HCT116 (cell line): ENCODE data around the gene LAMTOR1. TPM values are rescaled to one million over a fixed set of nuclear protein-coding genes. Genes with fewer than 3 reads are reported as not detected.

ENCODE experiments used
- ATAC-seq: fragments of 200-7000 bp; cut with Tn5 transposase; 2 replicates; pipeline ENCODE4 v1.9.1; 2020; ENCODE audit warnings: mild to moderate bottlenecking, moderate library complexity
- BruUV-seq: library from RNA; stranded (reverse); fragments of 400-500 nt; replicated peaks from 2 replicates; lab custom pipeline; 2021; lab: Mats Ljungman, UMichigan
- CTCF ChIA-PET: fragments of 300-600 bp; sonication (Branson Sonifier 250); formaldehyde crosslinking; loops from one replicate; lab custom pipeline; 2021; ENCODE audit warnings: antibody characterized with exemption; lab: Charles Lee
- POLR2A ChIA-PET: fragments of 300-600, 350-600 bp; sonication (Branson Sonifier 250); formaldehyde crosslinking; loops from one replicate; lab custom pipeline; 2021; ENCODE audit warnings: antibody characterized with exemption; lab: Charles Lee
- RAD21 ChIA-PET, 2 experiments: fragments of 300-600 bp; sonication (Branson Sonifier 250); formaldehyde crosslinking; loops; one replicate each; lab custom pipeline; 2023; ENCODE audit warnings: low total read pairs in 2 of 2; ENCODE audit not compliant: uncharacterized antibody in 2 of 2, unreplicated experiment in 2 of 2, low non-redundant PET in 1 of 2; lab: Charles Lee
- DNase-seq: peaks from one replicate; pipeline ENCODE4 v3.0.0-alpha.2; 2010; ENCODE audit warnings: low read depth, low spot score
- H2AFZ ChIP-seq: fragments of 200-600 bp; shearing (Covaris generic), sonication (generic); 2 replicates; pipeline ENCODE4 v1.6.1; 2017; ENCODE audit warnings: low read depth, mixed run types, mixed read lengths, antibody characterized with exemption, low read length; ENCODE audit not compliant: poor library complexity, severe bottlenecking
- H3K27ac ChIP-seq: 2 replicates; pipeline ENCODE4 v1.5.1; 2012; ENCODE audit warnings: low read depth, low read length
- H3K27me3 ChIP-seq: fragments of 200-600 bp; sonication (generic); 2 replicates; pipeline ENCODE4 v1.6.1; 2016; ENCODE audit warnings: mixed run types, low read length, mixed read lengths; ENCODE audit not compliant: insufficient read depth
- H3K36me3 ChIP-seq, 2 experiments: fragments of 200-500 bp in 1 of 2; fragments of 200-600 bp in 1 of 2; sonication (Bioruptor generic) in 1 of 2; sonication (generic) in 1 of 2; 2 replicates each; pipeline versions ENCODE4 v1.5.1 to v1.6.1; 2014 to 2016; ENCODE audit warnings: low read length in 2 of 2, inconsistent platforms in 1 of 2, mixed read lengths in 1 of 2, mixed run types in 1 of 2; ENCODE audit not compliant: insufficient read depth in 2 of 2, control insufficient read depth in 1 of 2
- H3K4me1 ChIP-seq, 2 experiments: fragments of 200-600 bp in 1 of 2; sonication (generic) in 1 of 2; 2 replicates each; pipeline versions ENCODE4 v1.5.1 to v1.6.1; 2012 to 2017; ENCODE audit warnings: low read length in 2 of 2, inconsistent platforms in 1 of 2, mild to moderate bottlenecking in 1 of 2, mixed read lengths in 1 of 2, mixed run types in 1 of 2, moderate library complexity in 1 of 2; ENCODE audit not compliant: insufficient read depth in 2 of 2, control insufficient read depth in 1 of 2
- H3K4me2 ChIP-seq: fragments of 200-600 bp; sonication (generic); 2 replicates; pipeline ENCODE4 v1.6.1; 2017; ENCODE audit warnings: mixed run types, low read length, mixed read lengths
- H3K4me3 ChIP-seq, 2 experiments: fragments of 200-600 bp in 1 of 2; sonication (generic) in 1 of 2; replicated peaks in 1 of 2; 2 replicates each; pipeline ENCODE4 v1.5.1; 2011 to 2016; ENCODE audit warnings: low read length in 2 of 2, control low read depth in 1 of 2, low read depth in 1 of 2, mild to moderate bottlenecking in 1 of 2, mixed read lengths in 1 of 2, mixed run types in 1 of 2
- H3K79me2 ChIP-seq: fragments of 200-600 bp; sonication (generic); 2 replicates; pipeline ENCODE4 v1.6.1; 2017; ENCODE audit warnings: mild to moderate bottlenecking, mixed run types, low read length, moderate library complexity, mixed read lengths; ENCODE audit not compliant: insufficient read depth
- H3K9ac ChIP-seq: fragments of 200-600 bp; sonication (generic); 2 replicates; pipeline ENCODE4 v1.6.1; 2016; ENCODE audit warnings: low read length, mixed read lengths
- H3K9me2 ChIP-seq: fragments of 200-600 bp; sonication (generic), shearing (Covaris generic); 2 replicates; pipeline ENCODE4 v1.6.1; 2017; ENCODE audit warnings: mixed run types, mild to moderate bottlenecking, moderate library complexity; ENCODE audit not compliant: insufficient read depth
- H3K9me3 ChIP-seq, 2 experiments: fragments of 200-500 bp in 1 of 2; fragments of 200-600 bp in 1 of 2; sonication (Bioruptor generic) in 1 of 2; sonication (generic) in 1 of 2; 2 replicates each; pipeline ENCODE4 v1.6.1; 2014 to 2017; ENCODE audit warnings: low read length in 2 of 2, mixed read lengths in 2 of 2, inconsistent platforms in 1 of 2, low read depth in 1 of 2, mild to moderate bottlenecking in 1 of 2, mixed run types in 1 of 2, moderate library complexity in 1 of 2; ENCODE audit not compliant: control insufficient read depth in 1 of 2, insufficient read depth in 1 of 2
- H4K20me1 ChIP-seq: fragments of 200-600 bp; sonication (generic), shearing (Covaris generic); 2 replicates; pipeline ENCODE4 v1.6.1; 2017; ENCODE audit warnings: mixed run types, mild to moderate bottlenecking, moderate library complexity; ENCODE audit not compliant: insufficient read depth
- CBX3 ChIP-seq: IDR thresholded peaks from 2 replicates; pipeline ENCODE4 v1.6.1; 2012; ENCODE audit warnings: low read depth
- CEBPB ChIP-seq: IDR thresholded peaks from 2 replicates; pipeline ENCODE4 v1.6.1; 2012; ENCODE audit warnings: low read depth
- EGR1 ChIP-seq: IDR thresholded peaks from 2 replicates; pipeline ENCODE4 v1.6.1; 2012; ENCODE audit warnings: low read depth
- ELF1 ChIP-seq: IDR thresholded peaks from 2 replicates; pipeline ENCODE4 v1.6.1; 2012; ENCODE audit warnings: low read depth, borderline replicate concordance
- MAX ChIP-seq: IDR thresholded peaks from 2 replicates; pipeline ENCODE4 v1.6.1; 2012
- POLR2AphosphoS5 ChIP-seq: IDR thresholded peaks from 2 replicates; pipeline ENCODE4 v1.6.1; 2011; ENCODE audit warnings: mild to moderate bottlenecking, low read depth, low read length, moderate library complexity
- RAD21 ChIP-seq: IDR thresholded peaks from 2 replicates; pipeline ENCODE4 v1.6.1; 2012; ENCODE audit warnings: low read depth, mild to moderate bottlenecking
- SP1 ChIP-seq: IDR thresholded peaks from 2 replicates; pipeline ENCODE4 v1.6.1; 2012; ENCODE audit warnings: low read depth
- YY1 ChIP-seq: IDR thresholded peaks from 2 replicates; pipeline ENCODE4 v1.6.1; 2011; ENCODE audit warnings: low read length, low read depth, moderate library complexity, mild to moderate bottlenecking; ENCODE audit not compliant: insufficient replicate concordance; ENCODE audit errors: extremely low read depth
- intact Hi-C: fragments of 100-400 bp; cut with micrococcal nuclease; formaldehyde crosslinking; loops from 2 replicates; pipeline ENCODE4 v1.10.0; 2022
- total RNA-seq: library from RNA; stranded (reverse); gene quantifications from one replicate; pipeline ENCODE4 v1.2.1, GENCODE V29; 2021; ENCODE audit not compliant: unreplicated experiment

LAMTOR1 gene
- total RNA-seq, 1 experiment from 2014 or later = 63.9 TPM

DNA sequence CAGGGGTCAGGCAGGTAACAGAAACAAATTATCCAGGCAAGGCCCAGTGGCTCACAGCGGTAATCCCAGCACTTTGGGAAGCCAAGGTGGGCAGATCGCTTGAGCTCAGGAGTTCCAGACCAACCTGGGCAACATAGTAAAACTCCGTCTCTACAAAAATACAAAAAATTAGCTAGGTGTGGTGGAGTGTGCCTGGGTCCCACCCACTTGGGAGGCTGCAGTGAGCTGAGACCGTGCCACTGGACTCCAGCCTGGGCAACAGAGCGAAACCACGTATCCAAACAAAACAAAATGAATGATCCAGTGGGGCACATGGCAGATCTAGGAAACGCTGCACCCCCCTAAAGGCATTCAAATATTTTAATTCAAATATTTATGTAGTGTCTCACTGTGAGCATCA lies 32.6 kb downstream of the LAMTOR1 start (continued):
- no peak for TF ChIP-seq YY1
- no peak for TF ChIP-seq RAD21

DNA sequence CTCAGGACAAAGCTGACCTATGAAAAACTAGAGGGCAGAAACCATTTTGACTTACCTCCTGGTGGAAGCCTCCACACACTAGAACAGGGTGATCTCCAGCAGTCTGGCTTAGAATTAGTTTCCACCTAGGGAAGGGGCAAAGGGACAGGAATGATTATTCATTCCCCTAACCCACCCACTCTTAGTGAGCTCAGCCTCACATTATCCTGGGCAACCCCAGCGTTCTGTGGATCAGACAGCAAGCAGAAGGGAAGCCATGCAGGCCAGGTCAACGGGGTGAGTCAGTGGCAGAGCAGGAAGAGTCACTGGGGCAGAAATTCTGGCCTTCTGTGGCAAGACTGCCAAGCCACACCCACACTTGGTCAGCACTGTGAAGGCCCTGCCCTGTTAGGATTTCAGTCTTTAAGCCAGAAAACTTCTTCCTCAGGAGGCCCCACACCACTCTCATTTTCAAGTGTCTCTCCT lies 33.3 kb downstream of the LAMTOR1 start:
- Histone ChIP-seq H3K4me3 (peak overlapping the region in 1 of 2 experiments; percentile 27; a peak in 3 of 4 replicates), H3K9ac (peak overlapping the region; percentile 50), H3K9me3 (no peaks in the 10 kb centered on the region), H2AFZ (no peak overlapping the region), H3K27me3 (no peaks in the 10 kb centered on the region), H3K79me2 (peaks cover 94% of the 10 kb centered on the region), H4K20me1 (no peaks in the 10 kb centered on the region), H3K27ac (peak overlapping the region; percentile 43), H3K4me2 (peak overlapping the region; percentile 66), H3K36me3 (peaks cover 2 to 7% of the 10 kb centered on the region in 2 experiments; a peak in 3 of 4 replicates), H3K9me2 (no peaks in the 10 kb centered on the region), H3K4me1 (peaks cover 48 to 57% of the 10 kb centered on the region in 2 experiments)
- ATAC-seq (peak; percentile 87), DNase-seq (peak; percentile 51)
- ChIA-PET POLR2A (interaction anchor here (0.6 kb wide), 1 partner anchor 13 kb away, joined by 6 read pairs; no protein-coding TSS in a partner anchor), CTCF (no interaction called here), RAD21 (no interaction called here)
- TF ChIP-seq CEBPB = 0 out of 2 replicates have a peak, but pooled peaks have one; percentile 27
- no peak for TF ChIP-seq EGR1
- peak; percentile 26; the same call in 1 of the 2 replicates for TF ChIP-seq CBX3
- peak; percentile 62 for TF ChIP-seq MAX
- TF ChIP-seq SP1 = peak; percentile 67
- peak; percentile 23 for TF ChIP-seq YY1
- no peak for TF ChIP-seq ELF1
- peak; percentile 66 for TF ChIP-seq POLR2AphosphoS5
- BruUV-seq = no TSS peak
- intact Hi-C loops = no loop called here
